GM21381 (cell line): ENCODE measurements around the gene TCTN3.
"Not testable (repeated sequence)": the region's sequence is repeated elsewhere in the genome, so short reads cannot be mapped to it uniquely, and the experiment has no call there.

Source experiments
- ATAC-seq: cut with Tn5 transposase; IDR thresholded peaks from one replicate; pipeline ENCODE4 v1.9.1; 2021; ENCODE audit warnings: mild to moderate bottlenecking, moderate library complexity; ENCODE audit not compliant: unreplicated experiment

Gene TCTN3

GRCh38 chr10:95693668-95694534, at the start of gene TCTN3:
Gene TCTN3 (minus strand): TSS chr10:95693927. CDS start chr10:95693899, 28 bp downstream.
- peak; percentile 98 for ATAC-seq

GRCh38 chr10:95742962-95743535, 49.3 kb upstream of the TCTN3 start:
- ATAC-seq: no peak

GRCh38 chr10:95742485-95742884, 48.8 kb upstream of the TCTN3 start:
- peak; percentile 23 for ATAC-seq

GRCh38 chr10:95741807-95742467, 48.2 kb upstream of the TCTN3 start:
- ATAC-seq: peak; percentile 57

- ATAC-seq: no peak
These were observed 45.3 kb upstream of the TCTN3 start for GRCh38 chr10:95739056-95739455.

- not testable (repeated sequence) for ATAC-seq
These were observed 39.2 kb upstream of the TCTN3 start for GRCh38 chr10:95732907-95733306.

GRCh38 chr10:95730233-95730632, 36.5 kb upstream of the TCTN3 start:
- ATAC-seq: no peak

- no peak for ATAC-seq
These were observed 35.8 kb upstream of the TCTN3 start for GRCh38 chr10:95729323-95730055.

GRCh38 chr10:95728526-95728925, 34.8 kb upstream of the TCTN3 start:
- no peak for ATAC-seq

GRCh38 chr10:95722496-95722895, 28.8 kb upstream of the TCTN3 start:
- not testable (repeated sequence) for ATAC-seq

- ATAC-seq: not testable (repeated sequence)
These were observed 27.0 kb upstream of the TCTN3 start for GRCh38 chr10:95720745-95721144.

- no peak for ATAC-seq
These were observed 23.1 kb upstream of the TCTN3 start for GRCh38 chr10:95716866-95717265.

GRCh38 chr10:95716466-95716865, 22.7 kb upstream of the TCTN3 start:
- no peak for ATAC-seq

GRCh38 chr10:95711492-95711891, 17.8 kb upstream of the TCTN3 start:
- ATAC-seq: no peak

GRCh38 chr10:95706990-95707389, 13.3 kb upstream of the TCTN3 start:
- ATAC-seq: no peak

GRCh38 chr10:95706573-95706972, 12.8 kb upstream of the TCTN3 start:
- ATAC-seq: no peak

GRCh38 chr10:95698415-95698814, 4.7 kb upstream of the TCTN3 start:
- no peak for ATAC-seq

GRCh38 chr10:95697429-95697828, 3.7 kb upstream of the TCTN3 start:
- ATAC-seq: peak; percentile 25

GRCh38 chr10:95694665-95695064, 938 bp upstream of the TCTN3 start:
- ATAC-seq: no peak

- ATAC-seq: no peak
These were observed 558 bp downstream of the TCTN3 start for GRCh38 chr10:95693071-95693667.

- no peak for ATAC-seq
These were observed 2.4 kb downstream of the TCTN3 start for GRCh38 chr10:95691281-95691680.
